GM06990 (cell line): ENCODE results near the gene DAGLA.

Source experiments
- DNase-seq: peaks from one replicate; pipeline ENCODE4 v3.0.0-alpha.2; 2011; ENCODE audit not compliant: insufficient read length; ENCODE audit errors: extremely low read depth
- H3K27me3 ChIP-seq: replicated peaks from 2 replicates; pipeline ENCODE4 v1.6.0; 2011; ENCODE audit warnings: low read length; ENCODE audit not compliant: control insufficient read depth, insufficient read depth
- H3K36me3 ChIP-seq: 2 replicates; pipeline ENCODE4 v1.5.1; 2011; ENCODE audit warnings: low read length; ENCODE audit not compliant: control insufficient read depth, insufficient read depth
- H3K4me3 ChIP-seq: replicated peaks from 2 replicates; pipeline ENCODE4 v1.5.1; 2011; ENCODE audit warnings: low read depth, mild to moderate bottlenecking, control low read depth, low read length
- CTCF ChIP-seq: IDR thresholded peaks from 2 replicates; pipeline ENCODE4 v1.5.1; 2011; ENCODE audit warnings: low read length, control low read depth, mild to moderate bottlenecking, inconsistent platforms; ENCODE audit not compliant: insufficient read depth, poor library complexity, severe bottlenecking

DAGLA gene

GRCh38 chr11:61699737-61700160 is 19.6 kb downstream of the DAGLA start:
- Histone ChIP-seq H3K36me3 (no peaks in the 10 kb centered on the region), H3K27me3 (no peaks in the 10 kb centered on the region; the same call in 1 of the 2 replicates), H3K4me3 (no peak overlapping the region)
- no peak for DNase-seq
- TF ChIP-seq CTCF = no peak

GRCh38 chr11:61700212-61700611 is 20.0 kb downstream of the DAGLA start:
- Histone ChIP-seq H3K27me3 (no peaks in the 10 kb centered on the region), H3K4me3 (no peak overlapping the region), H3K36me3 (no peaks in the 10 kb centered on the region)
- DNase-seq = no peak
- no peak for TF ChIP-seq CTCF

GRCh38 chr11:61700720-61701119 is 20.5 kb downstream of the DAGLA start:
- no peak for TF ChIP-seq CTCF
- H3K4me3 ChIP-seq = no peak overlapping the region
- no peak for DNase-seq
- no peaks in the 10 kb centered on the region for H3K36me3 ChIP-seq
- no peaks in the 10 kb centered on the region for H3K27me3 ChIP-seq

GRCh38 chr11:61701242-61701886 is 21.2 kb downstream of the DAGLA start:
- TF ChIP-seq CTCF = peak; percentile 34
- no peak overlapping the region for H3K4me3 ChIP-seq
- no peaks in the 10 kb centered on the region; the same call in 1 of the 2 replicates for H3K27me3 ChIP-seq
- DNase-seq = no peak
- H3K36me3 ChIP-seq = no peaks in the 10 kb centered on the region

GRCh38 chr11:61702701-61703312 is 22.6 kb downstream of the DAGLA start:
- no peak for DNase-seq
- Histone ChIP-seq H3K36me3 (no peaks in the 10 kb centered on the region), H3K4me3 (no peak overlapping the region), H3K27me3 (no peaks in the 10 kb centered on the region; the same call in 1 of the 2 replicates)
- TF ChIP-seq CTCF = no peak
